Stomach (tissue), 9 donors: ENCODE measurements around the gene BHLHE40. TPM values are rescaled to one million over a fixed set of nuclear protein-coding genes. Genes with fewer than 3 reads are reported as not detected.

Experiments used
- DNase-seq, 2 donors: peaks; one replicate each; pipeline versions ENCODE4 v3.0.0 to v3.0.0-alpha.2; 2013 to 2019
- H3K27ac ChIP-seq, 5 donors: fragments of 200-600 bp in 4 of 5; sonication (generic) in 4 of 5; one replicate each; pipeline ENCODE4 v1.5.1; 2013 to 2019; ENCODE audit warnings: mild to moderate bottlenecking in 1 of 5, moderate library complexity in 1 of 5
- H3K27me3 ChIP-seq, 3 donors: fragments of 200-600 bp; sonication (generic); one replicate each; pipeline ENCODE4 v1.5.1; 2017 to 2019; ENCODE audit warnings: mixed run types in 1 of 3
- H3K36me3 ChIP-seq, 4 donors: fragments of 200-600 bp; sonication (generic); 1 replicate in 3 of 4; 2 replicates in 1 of 4; pipeline ENCODE4 v1.5.1; 2016 to 2019
- H3K4me1 ChIP-seq, 4 donors: fragments of 200-600 bp; sonication (generic); one replicate each; pipeline ENCODE4 v1.5.1; 2016 to 2019
- H3K4me3 ChIP-seq, 4 donors: fragments of 200-600 bp; sonication (generic) in 3 of 4; one replicate each; pipeline ENCODE4 v1.5.1; 2016 to 2019; ENCODE audit warnings: mild to moderate bottlenecking in 1 of 4
- H3K9me3 ChIP-seq, 4 donors: fragments of 200-600 bp; sonication (generic); one replicate each; pipeline ENCODE4 v1.5.1; 2016 to 2019
- CTCF ChIP-seq, 7 experiments: fragments of 450-650 bp in 4 of 7; fragments of 200-600 bp in 3 of 7; sonication (generic) in 3 of 7; IDR thresholded peaks; one replicate each; pipeline ENCODE4 v1.5.1; 2016 to 2019; ENCODE audit warnings: antibody characterized with exemption in 7 of 7, control low read depth in 2 of 7, mild to moderate bottlenecking in 1 of 7
- EP300 ChIP-seq: sonication (generic); formaldehyde crosslinking; IDR thresholded peaks from one replicate; pipeline ENCODE4 v1.6.1; 2017; ENCODE audit warnings: antibody characterized with exemption
- POLR2A ChIP-seq, 4 donors: fragments of 450-650 bp; IDR thresholded peaks; one replicate each; pipeline ENCODE4 v1.6.1; 2016; ENCODE audit warnings: antibody characterized with exemption in 4 of 4, control low read depth in 2 of 4, mild to moderate bottlenecking in 1 of 4, moderate library complexity in 1 of 4
- POLR2AphosphoS5 ChIP-seq, 3 donors: sonication (generic); formaldehyde crosslinking; IDR thresholded peaks; one replicate each; pipeline ENCODE4 v1.6.1; 2016; ENCODE audit warnings: antibody characterized with exemption in 3 of 3
- WGBS, 5 donors: extraction: QIAGEN DNeasy Blood & Tissue Kit in 3 of 5; methylation state at CpG; one replicate each; pipeline versions ENCODE4 v1.1.5 to v1.1.7; 2013 to 2018; 5-methylcytosine and 5-hydroxymethylcytosine counted together
- intact Hi-C: fragments of 100-400 bp; cut with DNase I; formaldehyde crosslinking; loops from one replicate; pipeline ENCODE4 v1.15.1; 2023; ENCODE audit warnings: low total_unique reads
- polyA plus RNA-seq, 3 donors: library from polyadenylated mRNA; stranded (reverse); fragments of 200-250 nt; gene quantifications; one replicate each; pipeline ENCODE4 v1.2.3, GENCODE V29; 2013
- total RNA-seq, 5 donors: library from RNA; depleted of rRNA; stranded (reverse); fragments of >200 nt; gene quantifications; one replicate each; pipeline versions ENCODE4 v1.1.0 to v1.2.3, GENCODE V29; 2014 to 2016
- donor health status: healthy with polysubstance abuse.
- donor health status: Bipolar disorder and iron deficiency.
- donor health status: healthy.

BHLHE40 gene
- total and polyA plus RNA-seq, 8 donors = 7.6 to 39.7 (median 25.4) TPM

GRCh38 chr3:4980229-4981203, 1.3 kb downstream of the BHLHE40 start:
- intact Hi-C loops = no loop called here
- TF ChIP-seq POLR2AphosphoS5 (IDR thresholded peaks at IDR 0.05) = peak; percentile 57 to 91 (median 87)
- peak in 6 of 7 experiments; percentile 91 to 98 (median 98) for TF ChIP-seq CTCF (IDR thresholded peaks at IDR 0.05)
- TF ChIP-seq POLR2A (IDR thresholded peaks at IDR 0.05) = peak in 1 of 4 donors; percentile 14
- TF ChIP-seq EP300 = no peak
- no peaks in the 10 kb centered on the region for H3K9me3 ChIP-seq
- DNase-seq = peak; percentile 95
- peaks cover 6 to 14% (median 9%) of the 10 kb centered on the region in 4 donors for H3K36me3 ChIP-seq
- H3K4me3 ChIP-seq = peak overlapping the region; percentile 66 to 97 (median 78)
- peaks cover 57 to 74% (median 67%) of the 10 kb centered on the region in 4 donors for H3K4me1 ChIP-seq
- no peaks in the 10 kb centered on the region for H3K27me3 ChIP-seq
- peak overlapping the region; percentile 97 to 100 (median 98) for H3K27ac ChIP-seq
- WGBS, 5 donors = 3 to 5% (median 4%) methylated on average over 31 to 32 of the region's 32 CpGs

- peak in 1 of 2 donors; percentile 41 for DNase-seq
- Histone ChIP-seq H3K27me3 (no peaks in the 10 kb centered on the region), H3K9me3 (no peaks in the 10 kb centered on the region), H3K4me3 (peak overlapping the region; percentile 66 to 97 (median 78)), H3K27ac (peak overlapping the region; percentile 57 to 99 (median 97)), H3K4me1 (peaks cover 65 to 76% (median 71%) of the 10 kb centered on the region in 4 donors), H3K36me3 (peaks cover 6 to 14% (median 9%) of the 10 kb centered on the region in 4 donors)
- TF ChIP-seq POLR2AphosphoS5 (IDR thresholded peaks at IDR 0.05) (no peak), CTCF (IDR thresholded peaks at IDR 0.05) (no peak), POLR2A (IDR thresholded peaks at IDR 0.05) (no peak), EP300 (no peak)
- 2 to 18% (median 6%) methylated on average over 3 of the region's 3 CpGs for WGBS, 5 donors
- intact Hi-C loops = no loop called here
These were observed 2.0 kb downstream of the BHLHE40 start for GRCh38 chr3:4981294-4981664.

DNA sequence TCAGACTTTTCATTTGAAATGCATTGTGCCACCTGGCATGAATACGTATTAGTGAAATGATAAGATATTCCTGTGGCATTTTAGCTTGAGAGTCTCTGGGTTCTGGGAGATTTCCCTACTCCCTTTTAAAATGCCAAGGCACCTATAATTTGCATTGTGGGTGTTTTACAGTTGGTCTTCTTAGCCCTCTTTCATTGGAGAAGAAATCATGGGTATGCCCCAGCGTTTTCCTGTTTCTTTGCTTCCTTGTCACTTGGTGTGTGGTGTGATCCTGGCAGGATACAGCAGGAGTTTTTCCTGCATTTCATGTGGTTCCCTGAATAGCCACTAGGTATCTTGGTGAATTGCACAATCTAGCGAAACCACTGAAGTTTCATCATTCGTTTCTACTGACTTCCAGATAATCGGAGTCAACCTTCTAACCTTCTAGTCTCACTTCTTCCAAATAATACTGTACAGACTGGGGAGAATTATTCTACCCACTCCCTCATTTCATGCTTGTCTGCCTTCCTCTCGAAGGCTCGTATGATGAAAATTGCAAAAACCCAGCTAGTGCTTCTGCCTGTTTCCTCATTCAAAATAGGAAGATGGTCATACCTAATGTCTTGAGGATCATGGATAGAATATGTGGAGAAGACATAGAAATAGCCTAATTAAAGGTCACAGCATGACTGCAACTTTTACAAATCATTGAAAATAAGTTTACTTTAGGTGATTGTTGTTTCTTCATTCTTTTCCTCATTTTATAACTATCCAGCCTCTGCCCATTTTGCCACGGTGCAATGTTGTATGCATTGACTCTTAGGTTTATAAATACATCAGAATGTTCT, 2.6 kb downstream of the BHLHE40 start:
- Histone ChIP-seq H3K27me3 (no peaks in the 10 kb centered on the region), H3K27ac (peak overlapping the region; percentile 49 to 99 (median 97)), H3K9me3 (no peaks in the 10 kb centered on the region), H3K4me3 (peak overlapping the region; percentile 66 to 97 (median 78)), H3K4me1 (peaks cover 62 to 75% (median 71%) of the 10 kb centered on the region in 4 donors), H3K36me3 (peaks cover 6 to 14% (median 9%) of the 10 kb centered on the region in 4 donors)
- peak in 1 of 2 donors; percentile 69 for DNase-seq
- TF ChIP-seq POLR2AphosphoS5 (IDR thresholded peaks at IDR 0.05) (peak; percentile 43 to 80 (median 69)), EP300 (no peak), POLR2A (IDR thresholded peaks at IDR 0.05) (no peak), CTCF (IDR thresholded peaks at IDR 0.05) (peak in 4 of 7 experiments; percentile 24 to 56 (median 40))
- WGBS, 5 donors = 13 to 23% (median 16%) methylated on average over 8 of the region's 8 CpGs
- intact Hi-C loops = no loop called here
